Sigmoid colon (tissue), 7 donors: ENCODE data around the gene CACNA2D3. TPM values are rescaled to one million over a fixed set of nuclear protein-coding genes. Genes with fewer than 3 reads are reported as not detected.

Experiments used
- DNase-seq: peaks from one replicate; pipeline ENCODE4 v3.0.0-alpha.2; 2019
- H3K27ac ChIP-seq, 4 donors: fragments of 200-600 bp; sonication (generic); one replicate each; pipeline ENCODE4 v1.5.1; 2016 to 2019; ENCODE audit warnings: mild to moderate bottlenecking in 1 of 4
- H3K27me3 ChIP-seq, 3 donors: fragments of 200-600 bp; sonication (generic); one replicate each; pipeline ENCODE4 v1.5.1; 2019; ENCODE audit warnings: mild to moderate bottlenecking in 1 of 3
- H3K36me3 ChIP-seq, 4 donors: fragments of 200-600 bp; sonication (generic); one replicate each; pipeline ENCODE4 v1.5.1; 2016 to 2019
- H3K4me1 ChIP-seq, 4 donors: fragments of 200-600 bp; sonication (generic); one replicate each; pipeline ENCODE4 v1.5.1; 2017 to 2019
- H3K4me3 ChIP-seq, 4 donors: fragments of 200-600 bp; sonication (generic); one replicate each; pipeline ENCODE4 v1.5.1; 2017 to 2019; ENCODE audit warnings: mild to moderate bottlenecking in 2 of 4, moderate library complexity in 1 of 4
- H3K9me3 ChIP-seq, 4 donors: fragments of 200-600 bp in 3 of 4; sonication (generic) in 3 of 4; one replicate each; pipeline versions ENCODE4 v1.5.1 to v1.6.1; 2013 to 2019
- CTCF ChIP-seq, 4 experiments: fragments of 450-650 bp in 3 of 4; fragments of 200-600 bp in 1 of 4; IDR thresholded peaks; one replicate each; pipeline ENCODE4 v1.5.1; 2016 to 2019; ENCODE audit warnings: antibody characterized with exemption in 4 of 4, mild to moderate bottlenecking in 3 of 4, moderate library complexity in 2 of 4
- EP300 ChIP-seq, 4 donors: sonication (generic); formaldehyde crosslinking; IDR thresholded peaks; one replicate each; pipeline ENCODE4 v1.6.1; 2017; ENCODE audit warnings: antibody characterized with exemption in 4 of 4
- POLR2A ChIP-seq, 2 donors: fragments of 450-650 bp; IDR thresholded peaks; one replicate each; pipeline ENCODE4 v1.6.1; 2016; ENCODE audit warnings: antibody characterized with exemption in 2 of 2, mild to moderate bottlenecking in 2 of 2, moderate library complexity in 2 of 2
- POLR2AphosphoS5 ChIP-seq, 4 donors: sonication (generic); formaldehyde crosslinking; IDR thresholded peaks; one replicate each; pipeline ENCODE4 v1.6.1; 2017; ENCODE audit warnings: antibody characterized with exemption in 4 of 4
- WGBS, 2 donors: extraction: QIAGEN DNeasy Blood & Tissue Kit; methylation state at CpG; one replicate each; pipeline ENCODE4 v1.1.7; 2013; 5-methylcytosine and 5-hydroxymethylcytosine counted together
- intact Hi-C: fragments of 100-400 bp; cut with DNase I; formaldehyde crosslinking; loops from one replicate; pipeline ENCODE4 v1.15.1; 2023
- polyA plus RNA-seq, 3 donors: library from polyadenylated mRNA; stranded (reverse); fragments of 200-250 nt; gene quantifications; one replicate each; pipeline ENCODE4 v1.2.3, GENCODE V29; 2013
- total RNA-seq, 4 donors: library from RNA; depleted of rRNA; stranded (reverse); fragments of >200 nt; gene quantifications; one replicate each; pipeline ENCODE4 v1.1.0, GENCODE V29; 2016
- donor health status: healthy with polysubstance abuse.
- donor health status: Bipolar disorder and iron deficiency.
- donor health status: healthy.

CACNA2D3 gene
- total and polyA plus RNA-seq, 7 donors, result 0.32 to 10.2 (median 4.8) TPM; not detected in 1

- no peak for DNase-seq
- Histone ChIP-seq H3K4me1 (peaks cover 0 to 6% (median 0%) of the 10 kb centered on the region in 4 donors), H3K9me3 (no peaks in the 10 kb centered on the region), H3K27ac (no peak overlapping the region), H3K27me3 (no peaks in the 10 kb centered on the region), H3K4me3 (no peak overlapping the region), H3K36me3 (no peaks in the 10 kb centered on the region)
- TF ChIP-seq POLR2AphosphoS5 (IDR thresholded peaks at IDR 0.05) (no peak), CTCF (IDR thresholded peaks at IDR 0.05) (no peak), EP300 (IDR thresholded peaks at IDR 0.05) (no peak), POLR2A (IDR thresholded peaks at IDR 0.05) (no peak)
- intact Hi-C loops, result no loop called here
- 78 to 84% methylated on average over 5 of the region's 5 CpGs for WGBS, 2 donors
These were observed 968.4 kb downstream of the CACNA2D3 start for GRCh38 chr3:55090746-55091145.

- H3K27ac ChIP-seq, result no peak overlapping the region
- TF ChIP-seq EP300 (IDR thresholded peaks at IDR 0.05), result no peak
- no peak for TF ChIP-seq CTCF (IDR thresholded peaks at IDR 0.05)
- TF ChIP-seq POLR2A (IDR thresholded peaks at IDR 0.05), result no peak
- no peak for TF ChIP-seq POLR2AphosphoS5 (IDR thresholded peaks at IDR 0.05)
- no peaks in the 10 kb centered on the region for H3K27me3 ChIP-seq
- no peak overlapping the region for H3K4me3 ChIP-seq
- 89 to 91% methylated on average over 7 of the region's 7 CpGs for WGBS, 2 donors
- H3K9me3 ChIP-seq, result no peaks in the 10 kb centered on the region
- DNase-seq, result no peak
- H3K36me3 ChIP-seq, result no peaks in the 10 kb centered on the region
- intact Hi-C loops, result no loop called here
- H3K4me1 ChIP-seq, result peaks cover 0 to 6% (median 0%) of the 10 kb centered on the region in 4 donors
These were observed 969.3 kb downstream of the CACNA2D3 start for GRCh38 chr3:55091381-55092225.

GRCh38 chr3:55094676-55095075, 972.3 kb downstream of the CACNA2D3 start:
- no peaks in the 10 kb centered on the region for H3K36me3 ChIP-seq
- no peak for DNase-seq
- H3K9me3 ChIP-seq, result no peaks in the 10 kb centered on the region
- no peak overlapping the region for H3K27ac ChIP-seq
- no peaks in the 10 kb centered on the region for H3K27me3 ChIP-seq
- intact Hi-C loops, result no loop called here
- TF ChIP-seq CTCF (IDR thresholded peaks at IDR 0.05) (no peak), POLR2A (IDR thresholded peaks at IDR 0.05) (no peak), POLR2AphosphoS5 (IDR thresholded peaks at IDR 0.05) (no peak), EP300 (IDR thresholded peaks at IDR 0.05) (no peak)
- H3K4me3 ChIP-seq, result no peak overlapping the region
- H3K4me1 ChIP-seq, result peaks cover 0 to 6% (median 0%) of the 10 kb centered on the region in 4 donors

GRCh38 chr3:55097441-55097840, 975.1 kb downstream of the CACNA2D3 start:
- Histone ChIP-seq H3K27me3 (no peaks in the 10 kb centered on the region), H3K36me3 (no peaks in the 10 kb centered on the region), H3K4me3 (no peak overlapping the region), H3K9me3 (no peaks in the 10 kb centered on the region), H3K4me1 (peaks cover 0 to 6% (median 0%) of the 10 kb centered on the region in 4 donors), H3K27ac (no peak overlapping the region)
- TF ChIP-seq POLR2A (IDR thresholded peaks at IDR 0.05) (no peak), CTCF (IDR thresholded peaks at IDR 0.05) (no peak), EP300 (IDR thresholded peaks at IDR 0.05) (no peak), POLR2AphosphoS5 (IDR thresholded peaks at IDR 0.05) (no peak)
- 81 to 88% methylated on average over 3 of the region's 3 CpGs for WGBS, 2 donors
- no peak for DNase-seq
- intact Hi-C loops, result no loop called here
